HepG2 (cell line): Measurements from ENCODE around the gene P2RY6. TPM values are rescaled to one million over a fixed set of nuclear protein-coding genes. Genes with fewer than 3 reads are reported as not detected.

Experiments used
- ATF6 ChIP-seq: sonication (generic); formaldehyde crosslinking; conservative IDR thresholded peaks from 2 replicates; pipeline ENCODE4 v1.4.0; 2020; ENCODE audit warnings: missing genetic modification reagents
- CBX2 ChIP-seq, 2 experiments: fragments of 200-600 bp in 1 of 2; sonication (generic); formaldehyde crosslinking in 1 of 2; IDR thresholded peaks; 2 replicates each; pipeline versions ENCODE4 v1.7.0 to v1.8.1; 2018 to 2022; ENCODE audit warnings: low read depth in 2 of 2, low read length in 1 of 2, mild to moderate bottlenecking in 1 of 2, missing genetic modification reagents in 1 of 2
- CEBPB ChIP-seq: IDR thresholded peaks from 2 replicates; pipeline ENCODE4 v1.6.1; 2011; ENCODE audit warnings: low read depth, low read length, improper control_type of control experiment, borderline replicate concordance
- CEBPZ ChIP-seq: IDR thresholded peaks from 2 replicates; pipeline ENCODE4 v1.6.1; 2012; ENCODE audit warnings: low read length, improper control_type of control experiment
- FOSL1 ChIP-seq: sonication (generic); formaldehyde crosslinking; IDR thresholded peaks from 2 replicates; pipeline ENCODE4 v1.9.0; 2021; ENCODE audit warnings: missing genetic modification reagents, borderline replicate concordance
- HHEX ChIP-seq: IDR thresholded peaks from 2 replicates; pipeline ENCODE4 v1.6.1; 2016; ENCODE audit warnings: control low read depth
- HNRNPL ChIP-seq: fragments of 200-400 bp; formaldehyde crosslinking; IDR thresholded peaks from 2 replicates; pipeline ENCODE4 v1.6.1; 2017; ENCODE audit warnings: mild to moderate bottlenecking, low read depth, low read length
- KLF11 ChIP-seq: IDR thresholded peaks from 2 replicates; pipeline ENCODE4 v1.6.1; 2016; ENCODE audit warnings: missing compliant biosample characterization
- RCOR2 ChIP-seq: IDR thresholded peaks from 2 replicates; pipeline ENCODE4 v1.6.1; 2016; ENCODE audit warnings: missing biosample characterization, missing genetic modification reagents
- TBL1XR1 ChIP-seq: fragments of 150-350 bp; IDR thresholded peaks from 2 replicates; pipeline ENCODE4 v1.6.1; 2014; ENCODE audit warnings: borderline replicate concordance, low read length; ENCODE audit not compliant: partially characterized antibody
- ZBTB3 ChIP-seq: sonication (generic); formaldehyde crosslinking; IDR thresholded peaks from 2 replicates; pipeline ENCODE4 v1.4.0; 2020; ENCODE audit warnings: low read depth, mild to moderate bottlenecking, moderate library complexity, missing genetic modification reagents, borderline replicate concordance
- ZEB1 ChIP-seq: IDR thresholded peaks from 2 replicates; pipeline ENCODE4 v1.6.1; 2012; ENCODE audit warnings: mild to moderate bottlenecking, low read depth, inconsistent platforms; ENCODE audit not compliant: insufficient replicate concordance
- ZKSCAN5 ChIP-seq: sonication (generic); formaldehyde crosslinking; IDR thresholded peaks from 2 replicates; pipeline ENCODE4 v1.5.1; 2020; ENCODE audit warnings: mild to moderate bottlenecking, missing genetic modification reagents
- ZNF143 ChIP-seq: sonication (generic); formaldehyde crosslinking; IDR thresholded peaks from 2 replicates; pipeline ENCODE4 v1.4.0; 2020; ENCODE audit warnings: missing genetic modification reagents
- ZNF207 ChIP-seq: fragments of 450-650 bp; IDR thresholded peaks from 2 replicates; pipeline ENCODE4 v1.6.1; 2016; ENCODE audit warnings: antibody characterized with exemption, borderline replicate concordance
- ZNF362 ChIP-seq: sonication (generic); formaldehyde crosslinking; IDR thresholded peaks from 2 replicates; pipeline ENCODE4 v1.4.0; 2020; ENCODE audit warnings: missing genetic modification reagents, mild to moderate bottlenecking, borderline replicate concordance
- ZNF513 ChIP-seq: sonication (generic); formaldehyde crosslinking; conservative IDR thresholded peaks from 2 replicates; pipeline ENCODE4 v1.5.0; 2020; ENCODE audit warnings: missing genetic modification reagents
- ZNF552 ChIP-seq: sonication (generic); formaldehyde crosslinking; IDR thresholded peaks from 2 replicates; pipeline ENCODE4 v1.9.0; 2022; ENCODE audit warnings: missing genetic modification reagents, mild to moderate bottlenecking, borderline replicate concordance
- ZSCAN31 ChIP-seq: sonication (generic); formaldehyde crosslinking; IDR thresholded peaks from 2 replicates; pipeline ENCODE4 v1.5.0; 2020; ENCODE audit warnings: low read depth, mild to moderate bottlenecking, missing genetic modification reagents
- ZSCAN9 ChIP-seq: IDR thresholded peaks from 2 replicates; pipeline ENCODE4 v1.6.1; 2016; ENCODE audit warnings: borderline replicate concordance
- polyA plus RNA-seq, 8 experiments: library from polyadenylated mRNA; depleted of rRNA in 3 of 8; stranded (reverse) in 7 of 8; unstranded in 1 of 8; fragments of >200 nt; fragmentation: Illumina TruSeq in 4 of 8; extraction: Trizol in 4 of 8; gene quantifications; 2 replicates each; pipeline versions ENCODE4 v1.2.1 to v1.2.3, GENCODE V29; 2011 to 2016; ENCODE audit warnings: low read depth in 4 of 8, missing spikeins in 1 of 8, mixed read lengths in 1 of 8; ENCODE audit not compliant: insufficient read depth in 1 of 8
- total RNA-seq, 5 experiments: library from RNA; depleted of rRNA; stranded (reverse); fragments of >200 nt; fragmentation: Illumina TruSeq; extraction: Trizol; gene quantifications; 2 replicates each; pipeline ENCODE4 v1.2.3, GENCODE V29; 2016; ENCODE audit warnings: low read depth in 1 of 5

P2RY6 gene
- total and polyA plus RNA-seq, 2 of the 13 experiments (the other 11 are each of a cell fraction or from before 2014, with no cell fraction given), result 0.09 to 0.29 TPM

- no peak for TF ChIP-seq ZNF143 (CRISPR knock-in tag)
- no peak for TF ChIP-seq ZNF207
- TF ChIP-seq HHEX, result no peak
- peak; percentile 45; the same call in 1 of the 2 replicates for TF ChIP-seq ZNF552
- no peak for TF ChIP-seq ZBTB3 (CRISPR knock-in tag)
- TF ChIP-seq CBX2 (IDR thresholded peaks at IDR 0.05; ENCODE audit: low read depth, low read length), result no peak
- TF ChIP-seq CBX2 (CRISPR knock-in tag; IDR thresholded peaks at IDR 0.05; ENCODE audit: low read depth), result 0 out of 2 replicates have a peak, but pooled peaks have one; percentile 30
- no peak for TF ChIP-seq CEBPB
- TF ChIP-seq RCOR2 (CRISPR knock-in tag), result 0 out of 2 replicates have a peak, but pooled peaks have one; percentile 54
- TF ChIP-seq CEBPZ, result no peak
- no peak for TF ChIP-seq KLF11 (CRISPR knock-in tag)
- TF ChIP-seq ZNF513 (CRISPR knock-in tag), result 0 out of 2 replicates have a peak, but pooled peaks have one; percentile 45
- TF ChIP-seq FOSL1 (CRISPR knock-in tag), result peak; percentile 21; the same call in 1 of the 2 replicates
- no peak; the same call in none of the 2 replicates for TF ChIP-seq ZSCAN31 (CRISPR knock-in tag)
- no peak for TF ChIP-seq TBL1XR1
- peak; percentile 44 for TF ChIP-seq ZEB1
- TF ChIP-seq ZKSCAN5, result no peak
- TF ChIP-seq ZSCAN9 (CRISPR knock-in tag), result 0 out of 2 replicates have a peak, but pooled peaks have one; percentile 61
- TF ChIP-seq ZNF362 (CRISPR knock-in tag), result no peak; the same call in 1 of the 2 replicates
- no peak for TF ChIP-seq ATF6 (CRISPR knock-in tag)
- TF ChIP-seq HNRNPL, result peak; percentile 83
Observed at GRCh38 chr11:73308961-73309919, 37.1 kb downstream of the P2RY6 start (continued).
